ENCODE results near the gene USP37.
A peak's percentile ranks its signal among the peaks of the same experiment; 100 is the strongest.
"Not testable (repeated sequence)": the region's sequence is repeated elsewhere in the genome, so short reads cannot be mapped to it uniquely, and the experiment has no call there.

Gene USP37

GRCh38 chr2:218568190-218569037, at the start of gene USP37, which contains the start of gene CNOT9:
Gene USP37, minus strand, starts transcription at chr2:218568351. Its CDS starts 9,698 bp downstream, at chr2:218558653.
Gene CNOT9, plus strand, starts transcription at chr2:218568839. Its CDS starts 116 bp downstream, at chr2:218568955.
- DNase-seq = peak; percentile 99

GRCh38 chr2:218615868-218616315, 47.7 kb upstream of the USP37 start:
- DNase-seq = no peak

- peak; percentile 65 for DNase-seq
These were observed 39.4 kb upstream of the USP37 start, which contains the start of gene PLCD4 for GRCh38 chr2:218607436-218608115. Gene PLCD4, plus strand, starts transcription at chr2:218607899. Its CDS starts 7,841 bp downstream, at chr2:218615740.

- no peak for DNase-seq
These were observed 37.3 kb upstream of the USP37 start for GRCh38 chr2:218605432-218605831.

- DNase-seq = no peak
These were observed 17.4 kb upstream of the USP37 start for GRCh38 chr2:218585541-218585940.

GRCh38 chr2:218583983-218584850, 16.1 kb upstream of the USP37 start:
- DNase-seq = no peak

- peak; percentile 85 for DNase-seq
These were observed 13.9 kb upstream of the USP37 start for GRCh38 chr2:218582076-218582475.

GRCh38 chr2:218578272-218578877, 10.2 kb upstream of the USP37 start:
- no peak for DNase-seq

- no peak for DNase-seq
These were observed 9.5 kb upstream of the USP37 start for GRCh38 chr2:218577482-218578220.

- DNase-seq = no peak
These were observed 8.7 kb upstream of the USP37 start for GRCh38 chr2:218576854-218577253.

- DNase-seq = peak; percentile 38
These were observed 2.7 kb upstream of the USP37 start for GRCh38 chr2:218570850-218571249.

GRCh38 chr2:218569661-218570500, 1.7 kb upstream of the USP37 start:
- peak; percentile 26 for DNase-seq

GRCh38 chr2:218569038-218569431, 884 bp upstream of the USP37 start:
- DNase-seq = peak; percentile 81

- no peak for DNase-seq
These were observed 358 bp downstream of the USP37 start for GRCh38 chr2:218567797-218568189.

- DNase-seq = no peak
These were observed 1.9 kb downstream of the USP37 start for GRCh38 chr2:218566296-218566695.

- no peak for DNase-seq
These were observed 4.1 kb downstream of the USP37 start for GRCh38 chr2:218564056-218564455.

- no peak for DNase-seq
These were observed 9.2 kb downstream of the USP37 start for GRCh38 chr2:218558986-218559385.

- no peak for DNase-seq
These were observed 10.2 kb downstream of the USP37 start for GRCh38 chr2:218557941-218558340.

- DNase-seq = no peak
These were observed 12.6 kb downstream of the USP37 start for GRCh38 chr2:218555527-218555926.

- DNase-seq = not testable (repeated sequence)
These were observed 13.9 kb downstream of the USP37 start for GRCh38 chr2:218554225-218554624.

GRCh38 chr2:218547978-218548377, 20.2 kb downstream of the USP37 start:
- no peak for DNase-seq
